ENCODE results near the gene TEX38.

Gene TEX38

GRCh38 chr1:46670134-46670533 is 1.5 kb upstream of the TEX38 start:
- DNase-seq (ENCODE audit: insufficient read length, low spot score) (no peak), FAIRE-seq (no peak)
- TF ChIP-seq CTCF (IDR thresholded peaks at IDR 0.05; ENCODE audit: insufficient read depth, missing control alignments), result no peak

- DNase-seq (ENCODE audit: insufficient read length, low spot score), result no peak
- TF ChIP-seq CTCF (IDR thresholded peaks at IDR 0.05; ENCODE audit: insufficient read depth, missing control alignments), result no peak
- no peak for FAIRE-seq
These were observed 1.0 kb downstream of the TEX38 start for GRCh38 chr1:46672696-46673095.

- FAIRE-seq, result no peak
- TF ChIP-seq CTCF (IDR thresholded peaks at IDR 0.05; ENCODE audit: insufficient read depth, missing control alignments), result no peak
- DNase-seq (ENCODE audit: insufficient read length, low spot score), result no peak
These were observed 2.1 kb downstream of the TEX38 start for GRCh38 chr1:46673749-46674182.

GRCh38 chr1:46675549-46676314 is 4.1 kb downstream of the TEX38 start:
- no peak for TF ChIP-seq CTCF (IDR thresholded peaks at IDR 0.05; ENCODE audit: insufficient read depth, missing control alignments)
- FAIRE-seq, result no peak
- DNase-seq (ENCODE audit: insufficient read length, low spot score), result no peak

GRCh38 chr1:46676531-46676930 is 4.9 kb downstream of the TEX38 start:
- no peak for FAIRE-seq
- DNase-seq (ENCODE audit: insufficient read length, low spot score), result no peak
- no peak for TF ChIP-seq CTCF (IDR thresholded peaks at IDR 0.05; ENCODE audit: insufficient read depth, missing control alignments)

GRCh38 chr1:46677339-46677738 is 5.7 kb downstream of the TEX38 start:
- FAIRE-seq (no peak), DNase-seq (ENCODE audit: insufficient read length, low spot score) (no peak)
- TF ChIP-seq CTCF (IDR thresholded peaks at IDR 0.05; ENCODE audit: insufficient read depth, missing control alignments), result no peak

GRCh38 chr1:46679789-46680573 is 8.3 kb downstream of the TEX38 start:
- no peak for TF ChIP-seq CTCF (IDR thresholded peaks at IDR 0.05; ENCODE audit: insufficient read depth, missing control alignments)
- no peak for DNase-seq (ENCODE audit: insufficient read length, low spot score)
- no peak for FAIRE-seq

All from D721Med (cell line).